H1 (cell line): ENCODE data around the gene DYNC1I2. TPM values are rescaled to one million over a fixed set of nuclear protein-coding genes. Genes with fewer than 3 reads are reported as not detected.

Source experiments
- CTCF ChIA-PET: fragments of 300-600 bp; sonication (Branson Sonifier 250); formaldehyde crosslinking; loops from one replicate; lab custom pipeline; 2021; ENCODE audit not compliant: partially characterized antibody; lab: Charles Lee
- POLR2A ChIA-PET: fragments of 300-600 bp; sonication (Branson Sonifier 250); formaldehyde crosslinking; loops from one replicate; lab custom pipeline; 2021; ENCODE audit warnings: inconsistent platforms; ENCODE audit not compliant: partially characterized antibody; lab: Charles Lee
- DNase-seq, 2 experiments: peaks; one replicate each; pipeline versions ENCODE4 v3.0.0 to v3.0.0-alpha.2; 2010 to 2022; ENCODE audit warnings: low spot score in 2 of 2, low read depth in 1 of 2, mixed read lengths in 1 of 2
- FAIRE-seq: peaks from 2 replicates; lab custom pipeline; 2011; peaks lifted over from hg19 to GRCh38; lab: Jason Lieb, UNC
- H2AFZ ChIP-seq: 2 replicates; pipeline ENCODE4 v1.8.1; 2012; ENCODE audit warnings: low read length, inconsistent platforms
- H2AK5ac ChIP-seq: 2 replicates; pipeline ENCODE4 v1.6.1; 2013; ENCODE audit warnings: low read depth, low read length
- H2BK120ac ChIP-seq: replicated peaks from 2 replicates; pipeline ENCODE3; 2013; ENCODE audit warnings: low read depth, low read length, inconsistent platforms
- H2BK12ac ChIP-seq: 2 replicates; pipeline ENCODE4 v1.6.1; 2013; ENCODE audit warnings: low read depth, low read length
- H2BK15ac ChIP-seq: 2 replicates; pipeline ENCODE4 v1.6.1; 2013; ENCODE audit warnings: low read length
- H2BK20ac ChIP-seq: 2 replicates; pipeline ENCODE4 v1.6.1; 2013; ENCODE audit warnings: low read length
- H2BK5ac ChIP-seq: 2 replicates; pipeline ENCODE4 v1.6.1; 2013; ENCODE audit warnings: low read depth, low read length
- H3K14ac ChIP-seq: 2 replicates; pipeline ENCODE4 v1.6.1; 2013; ENCODE audit warnings: inconsistent platforms; ENCODE audit not compliant: insufficient read length
- H3K18ac ChIP-seq: 2 replicates; pipeline ENCODE4 v1.6.1; 2013; ENCODE audit warnings: low read length; ENCODE audit errors: extremely low read depth
- H3K23ac ChIP-seq: 2 replicates; pipeline ENCODE4 v1.6.1; 2013; ENCODE audit warnings: inconsistent platforms; ENCODE audit not compliant: insufficient read length
- H3K23me2 ChIP-seq: 2 replicates; pipeline ENCODE4 v1.6.1; 2013; ENCODE audit warnings: low read depth, low read length
- H3K27ac ChIP-seq: 2 replicates; pipeline ENCODE4 v1.6.1; 2011; ENCODE audit warnings: low read depth, low read length, inconsistent platforms
- H3K27me3 ChIP-seq, 4 experiments: replicated peaks in 1 of 4; 1 replicate in 1 of 4; 2 replicates in 3 of 4; pipeline versions ENCODE4 v1.6.1 to v1.8.1; 2011 to 2013; ENCODE audit warnings: low read length in 3 of 4, mild to moderate bottlenecking in 3 of 4, inconsistent platforms in 2 of 4, mixed read lengths in 2 of 4, moderate library complexity in 1 of 4; ENCODE audit not compliant: control insufficient read depth in 3 of 4, insufficient read depth in 3 of 4; ENCODE audit errors: extremely low read depth in 1 of 4
- H3K36me3 ChIP-seq, 4 experiments: 2 replicates each; pipeline versions ENCODE4 v1.6.1 to v1.8.1; 2011 to 2013; ENCODE audit warnings: mild to moderate bottlenecking in 4 of 4, low read length in 3 of 4, moderate library complexity in 2 of 4, control low read depth in 1 of 4, inconsistent platforms in 1 of 4; ENCODE audit not compliant: insufficient read depth in 4 of 4, control insufficient read depth in 2 of 4
- H3K4ac ChIP-seq: replicated peaks from 2 replicates; pipeline ENCODE3; 2013; ENCODE audit warnings: low read length, low read depth, mixed read lengths, inconsistent platforms; ENCODE audit not compliant: insufficient read length
- H3K4me1 ChIP-seq, 4 experiments: replicated peaks in 1 of 4; 1 replicate in 1 of 4; 2 replicates in 3 of 4; pipeline versions ENCODE4 v1.6.1 to v1.8.1; 2011 to 2013; ENCODE audit warnings: low read length in 3 of 4, inconsistent platforms in 2 of 4, mixed read lengths in 1 of 4; ENCODE audit not compliant: insufficient read depth in 4 of 4, control insufficient read depth in 3 of 4
- H3K4me2 ChIP-seq, 2 experiments: 2 replicates each; pipeline versions ENCODE4 v1.6.1 to v1.8.1; 2011 to 2013; ENCODE audit warnings: low read depth in 2 of 2, low read length in 2 of 2, control low read depth in 1 of 2, inconsistent platforms in 1 of 2, mild to moderate bottlenecking in 1 of 2; ENCODE audit not compliant: insufficient read depth in 1 of 2
- H3K4me3 ChIP-seq, 4 experiments: fragments of 200-600, 300-600 bp in 1 of 4; sonication (generic), shearing (Covaris generic), sonication (Bioruptor Twin) in 1 of 4; 2 replicates each; pipeline versions ENCODE4 v1.5.1 to v1.8.1; 2011 to 2016; ENCODE audit warnings: low read length in 4 of 4, low read depth in 3 of 4, control low read depth in 2 of 4, inconsistent platforms in 2 of 4, mild to moderate bottlenecking in 2 of 4, mixed read lengths in 1 of 4, moderate library complexity in 1 of 4; ENCODE audit not compliant: insufficient read depth in 2 of 4; ENCODE audit errors: extremely low read depth in 1 of 4
- H3K56ac ChIP-seq: replicated peaks from 2 replicates; pipeline ENCODE3; 2013; ENCODE audit warnings: low read depth, mild to moderate bottlenecking, mixed read lengths, low read length, inconsistent platforms; ENCODE audit not compliant: insufficient read length
- H3K79me1 ChIP-seq: 2 replicates; pipeline ENCODE4 v1.6.1; 2013; ENCODE audit warnings: low read depth, low read length, control low read depth
- H3K79me2 ChIP-seq, 2 experiments: 2 replicates each; pipeline versions ENCODE4 v1.6.1 to v1.8.1; 2012 to 2013; ENCODE audit warnings: low read length in 2 of 2, mild to moderate bottlenecking in 2 of 2, inconsistent platforms in 1 of 2; ENCODE audit not compliant: insufficient read depth in 2 of 2, control insufficient read depth in 1 of 2
- H3K9ac ChIP-seq, 4 experiments: replicated peaks in 1 of 4; 1 replicate in 1 of 4; 2 replicates in 3 of 4; pipeline versions ENCODE4 v1.6.1 to v1.8.1; 2011 to 2013; ENCODE audit warnings: low read depth in 3 of 4, low read length in 3 of 4, control low read depth in 2 of 4, mild to moderate bottlenecking in 2 of 4, moderate library complexity in 2 of 4, inconsistent platforms in 1 of 4; ENCODE audit errors: extremely low read depth in 1 of 4
- H3K9me3 ChIP-seq, 2 experiments: 2 replicates each; pipeline versions ENCODE4 v1.6.1 to v1.8.1; 2012 to 2013; ENCODE audit warnings: mild to moderate bottlenecking in 2 of 2, moderate library complexity in 2 of 2, control low read depth in 1 of 2, inconsistent platforms in 1 of 2, low read depth in 1 of 2, low read length in 1 of 2, mixed read lengths in 1 of 2; ENCODE audit not compliant: insufficient read depth in 2 of 2
- H4K20me1 ChIP-seq, 2 experiments: replicated peaks in 1 of 2; 2 replicates each; pipeline versions ENCODE3 to v1.8.1; 2011 to 2013; ENCODE audit warnings: inconsistent platforms in 2 of 2, low read length in 2 of 2, mild to moderate bottlenecking in 1 of 2; ENCODE audit not compliant: insufficient read depth in 2 of 2, control insufficient read depth in 1 of 2
- H4K5ac ChIP-seq: 2 replicates; pipeline ENCODE4 v1.6.1; 2013; ENCODE audit warnings: low read length, low read depth, mixed read lengths, inconsistent platforms; ENCODE audit not compliant: insufficient read length
- H4K8ac ChIP-seq: 2 replicates; pipeline ENCODE4 v1.8.0; 2013; ENCODE audit warnings: mild to moderate bottlenecking, moderate library complexity, low read length, inconsistent platforms; ENCODE audit not compliant: insufficient read depth; ENCODE audit errors: extremely low read depth
- H4K91ac ChIP-seq: replicated peaks from 2 replicates; pipeline ENCODE3; 2013; ENCODE audit warnings: low read length, mixed read lengths, inconsistent platforms; ENCODE audit not compliant: insufficient read length
- SRF ChIP-seq: IDR thresholded peaks from 2 replicates; pipeline ENCODE4 v1.6.1; 2011; ENCODE audit warnings: mild to moderate bottlenecking, low read depth, low read length, moderate library complexity
- WGBS, 2 experiments: shearing (Covaris generic) in 1 of 2; methylation state at CpG; one replicate each; pipeline versions ENCODE4 v1.1.6 to v1.1.7; 2013 to 2015; ENCODE audit warnings: low lambda C conversion rate in 2 of 2, mixed read lengths in 2 of 2, inconsistent platforms in 1 of 2, low coverage in 1 of 2, missing lambda C conversion rate in 1 of 2; ENCODE audit not compliant: insufficient replicate concordance in 2 of 2, insufficient coverage in 1 of 2, insufficient read length in 1 of 2; ENCODE audit errors: extremely low coverage in 1 of 2, missing lambda C conversion rate in 1 of 2; 5-methylcytosine and 5-hydroxymethylcytosine counted together
- polyA plus RNA-seq, 7 experiments: library from polyadenylated mRNA; depleted of rRNA in 3 of 7; stranded (reverse) in 5 of 7; unstranded in 2 of 7; fragments of >200 nt in 5 of 7; fragments of 200-250 nt in 2 of 7; gene quantifications; 1 replicate in 5 of 7; 2 replicates in 1 of 7; 4 replicates in 1 of 7; pipeline versions ENCODE4 v1.2.1 to v1.2.3, GENCODE V29; 2011 to 2013; ENCODE audit warnings: missing spikeins in 2 of 7, mixed read lengths in 2 of 7
- total RNA-seq: library from RNA; stranded (reverse); fragmentation: NEBNext Ultra II Directional; extraction: Animal tissue kit (Norgen Biotek cat#: 25700); gene quantifications from 2 replicates; pipeline ENCODE4 v1.2.1, GENCODE V29; 2021

Gene DYNC1I2
- total and polyA plus RNA-seq, 2 of the 8 experiments (the other 6 are each of a cell fraction or from before 2014, with no cell fraction given) = 67.3 to 68.1 TPM

GRCh38 chr2:171709011-171709685 is 21.9 kb downstream of the DYNC1I2 start:
- Histone ChIP-seq H2BK120ac (no peak overlapping the region), H2BK15ac (no peak overlapping the region), H3K27me3 (no peaks in the 10 kb centered on the region), H3K4me1 (no peaks in the 10 kb centered on the region), H2AK5ac (no peak overlapping the region), H2BK12ac (no peak overlapping the region), H3K23ac (no peak overlapping the region), H2BK20ac (no peak overlapping the region), H2BK5ac (no peak overlapping the region), H3K27ac (no peak overlapping the region), H4K91ac (no peak overlapping the region), H3K36me3 (no peaks in the 10 kb centered on the region), H3K23me2 (no peaks in the 10 kb centered on the region), H3K9me3 (no peaks in the 10 kb centered on the region), H3K14ac (no peak overlapping the region), H3K18ac (no peak overlapping the region), H3K9ac (no peak overlapping the region), H4K20me1 (peaks cover 0 to 2% of the 10 kb centered on the region in 2 experiments), H4K8ac (no peak overlapping the region), H3K4ac (no peak overlapping the region), H3K4me3 (no peak overlapping the region), H3K4me2 (no peak overlapping the region), H4K5ac (no peak overlapping the region), H3K56ac (no peak overlapping the region), H2AFZ (no peak overlapping the region), H3K79me1 (no peaks in the 10 kb centered on the region), H3K79me2 (no peaks in the 10 kb centered on the region)
- no peak for TF ChIP-seq SRF
- DNase-seq (no peak), FAIRE-seq (no peak)
- WGBS, 2 experiments = 89% methylated on average over 3 of the region's 3 CpGs; no CpG with 5 or more reads in 1 of the 2 experiments
- POLR2A ChIA-PET = no interaction called here
- CTCF ChIA-PET = interaction anchor here (1.7 kb wide), 1 partner anchor 15 kb away, joined by 4 read pairs; no protein-coding TSS in a partner anchor
